ENCODE measurements around the gene CAMK4. TPM values are rescaled to one million over a fixed set of nuclear protein-coding genes. Genes with fewer than 3 reads are reported as not detected.

The CAMK4 gene
- total RNA-seq, 1 donor from 2014 or later: 3.8 TPM

GRCh38 chr5:111454198-111454622 is 230.0 kb downstream of the CAMK4 start:
- H3K4me2 ChIP-seq (ENCODE audit: low read length): peak overlapping the region; percentile 88
- H3K27ac Mint-ChIP-seq (ENCODE audit: unreplicated experiment): peak overlapping the region; percentile 48

DNA sequence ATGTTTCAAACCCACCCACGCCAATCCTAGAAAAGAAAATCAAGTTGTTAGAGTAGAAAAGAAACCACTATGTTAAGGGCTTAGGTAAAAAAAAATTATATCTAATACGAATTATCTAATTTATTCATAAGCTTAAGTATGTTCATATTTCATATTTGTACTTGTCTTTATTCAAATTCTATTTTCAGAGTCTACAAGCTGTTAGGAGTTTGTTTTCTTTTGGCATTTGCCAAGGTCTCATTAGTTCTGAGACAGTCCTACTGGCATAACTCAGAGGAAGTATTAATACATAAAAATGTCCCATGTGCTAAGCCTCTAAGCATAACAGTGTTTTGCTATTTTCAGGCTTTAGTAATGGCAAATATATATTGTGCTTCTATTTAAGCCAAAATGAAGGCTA is 230.6 kb downstream of the CAMK4 start:
- H3K9me3 ChIP-seq (ENCODE audit: insufficient read depth, low read depth, low read length): no peaks in the 10 kb centered on the region
- no peak overlapping the region for H3K27ac ChIP-seq (ENCODE audit: low read depth, low read length)
- Mint-ChIP-seq H3K36me3 (ENCODE audit: low read depth, unreplicated experiment) (no peaks in the 10 kb centered on the region), H3K27ac (ENCODE audit: unreplicated experiment) (no peak overlapping the region), H3K9me3 (ENCODE audit: unreplicated experiment) (no peaks in the 10 kb centered on the region), H3K27me3 (ENCODE audit: low read depth, unreplicated experiment) (no peaks in the 10 kb centered on the region), H3K4me1 (ENCODE audit: low read depth, unreplicated experiment) (peaks cover 13% of the 10 kb centered on the region), H3K4me3 (ENCODE audit: unreplicated experiment) (no peak overlapping the region)
- H3K36me3 ChIP-seq (ENCODE audit: insufficient read depth, low read length): no peaks in the 10 kb centered on the region
- H2AFZ ChIP-seq (ENCODE audit: low read depth, low read length): no peak overlapping the region
- no peak overlapping the region for H3K4me3 ChIP-seq (ENCODE audit: insufficient read depth, low read depth, low read length)
- no peak overlapping the region for H3K4me2 ChIP-seq (ENCODE audit: low read length)
- H3K79me2 ChIP-seq (ENCODE audit: insufficient read depth, low read length): no peaks in the 10 kb centered on the region
- peaks cover 21% of the 10 kb centered on the region for H3K4me1 ChIP-seq (ENCODE audit: insufficient read depth, low read length)
- no peak for FAIRE-seq
- no peaks in the 10 kb centered on the region for H4K20me1 ChIP-seq (ENCODE audit: insufficient read depth, low read length)
- DNase-seq (ENCODE audit: low read depth): no peak
- H3K9ac ChIP-seq (ENCODE audit: low read length): no peak overlapping the region
- TF ChIP-seq, protein P1, sequence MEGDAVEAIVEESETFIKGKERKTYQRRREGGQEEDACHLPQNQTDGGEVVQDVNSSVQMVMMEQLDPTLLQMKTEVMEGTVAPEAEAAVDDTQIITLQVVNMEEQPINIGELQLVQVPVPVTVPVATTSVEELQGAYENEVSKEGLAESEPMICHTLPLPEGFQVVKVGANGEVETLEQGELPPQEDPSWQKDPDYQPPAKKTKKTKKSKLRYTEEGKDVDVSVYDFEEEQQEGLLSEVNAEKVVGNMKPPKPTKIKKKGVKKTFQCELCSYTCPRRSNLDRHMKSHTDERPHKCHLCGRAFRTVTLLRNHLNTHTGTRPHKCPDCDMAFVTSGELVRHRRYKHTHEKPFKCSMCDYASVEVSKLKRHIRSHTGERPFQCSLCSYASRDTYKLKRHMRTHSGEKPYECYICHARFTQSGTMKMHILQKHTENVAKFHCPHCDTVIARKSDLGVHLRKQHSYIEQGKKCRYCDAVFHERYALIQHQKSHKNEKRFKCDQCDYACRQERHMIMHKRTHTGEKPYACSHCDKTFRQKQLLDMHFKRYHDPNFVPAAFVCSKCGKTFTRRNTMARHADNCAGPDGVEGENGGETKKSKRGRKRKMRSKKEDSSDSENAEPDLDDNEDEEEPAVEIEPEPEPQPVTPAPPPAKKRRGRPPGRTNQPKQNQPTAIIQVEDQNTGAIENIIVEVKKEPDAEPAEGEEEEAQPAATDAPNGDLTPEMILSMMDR (IDR thresholded peaks at IDR 0.05; ENCODE audit: insufficient read depth, low read depth, low read length): no peak
- TF ChIP-seq EZH2 (IDR thresholded peaks at IDR 0.05; ENCODE audit: insufficient read depth, low read length): no peak
- H3K27me3 ChIP-seq (ENCODE audit: insufficient read depth, low read length): no peaks in the 10 kb centered on the region

More at GRCh38 chr5:111454198-111454622, 230.0 kb downstream of the CAMK4 start:
- no peaks in the 10 kb centered on the region for H3K79me2 ChIP-seq (ENCODE audit: insufficient read depth, low read length)
- TF ChIP-seq EZH2 (IDR thresholded peaks at IDR 0.05; ENCODE audit: insufficient read depth, low read length): no peak
- TF ChIP-seq, protein P1 (IDR thresholded peaks at IDR 0.05; ENCODE audit: insufficient read depth, low read depth, low read length): no peak
- FAIRE-seq: peak; percentile 13
- H3K4me3 ChIP-seq (ENCODE audit: insufficient read depth, low read depth, low read length): no peak overlapping the region
- DNase-seq (ENCODE audit: low read depth): peak; percentile 68
- peak overlapping the region; percentile 96 for H3K27ac ChIP-seq (ENCODE audit: low read depth, low read length)
- Mint-ChIP-seq H3K36me3 (ENCODE audit: low read depth, unreplicated experiment) (no peaks in the 10 kb centered on the region), H3K27me3 (ENCODE audit: low read depth, unreplicated experiment) (no peaks in the 10 kb centered on the region), H3K4me1 (ENCODE audit: low read depth, unreplicated experiment) (peaks cover 13% of the 10 kb centered on the region), H3K4me3 (ENCODE audit: unreplicated experiment) (no peak overlapping the region), H3K9me3 (ENCODE audit: unreplicated experiment) (no peaks in the 10 kb centered on the region)
- no peaks in the 10 kb centered on the region for H4K20me1 ChIP-seq (ENCODE audit: insufficient read depth, low read length)
- H2AFZ ChIP-seq (ENCODE audit: low read depth, low read length): no peak overlapping the region
- peaks cover 21% of the 10 kb centered on the region for H3K4me1 ChIP-seq (ENCODE audit: insufficient read depth, low read length)
- no peaks in the 10 kb centered on the region for H3K27me3 ChIP-seq (ENCODE audit: insufficient read depth, low read length)
- H3K9me3 ChIP-seq (ENCODE audit: insufficient read depth, low read depth, low read length): no peaks in the 10 kb centered on the region
- peak overlapping the region; percentile 53 for H3K9ac ChIP-seq (ENCODE audit: low read length)
- no peaks in the 10 kb centered on the region for H3K36me3 ChIP-seq (ENCODE audit: insufficient read depth, low read length)

GRCh38 chr5:111461255-111461671 is 237.1 kb downstream of the CAMK4 start:
- Histone ChIP-seq H3K9ac (ENCODE audit: low read length) (no peak overlapping the region), H3K36me3 (ENCODE audit: insufficient read depth, low read length) (no peaks in the 10 kb centered on the region), H4K20me1 (ENCODE audit: insufficient read depth, low read length) (no peaks in the 10 kb centered on the region), H3K4me3 (ENCODE audit: insufficient read depth, low read depth, low read length) (no peak overlapping the region), H3K79me2 (ENCODE audit: insufficient read depth, low read length) (no peaks in the 10 kb centered on the region), H3K9me3 (ENCODE audit: insufficient read depth, low read depth, low read length) (no peaks in the 10 kb centered on the region), H3K27me3 (ENCODE audit: insufficient read depth, low read length) (no peaks in the 10 kb centered on the region), H2AFZ (ENCODE audit: low read depth, low read length) (no peak overlapping the region), H3K4me1 (ENCODE audit: insufficient read depth, low read length) (no peaks in the 10 kb centered on the region), H3K27ac (ENCODE audit: low read depth, low read length) (no peak overlapping the region), H3K4me2 (ENCODE audit: low read length) (no peak overlapping the region)
- no peak overlapping the region for H3K27ac Mint-ChIP-seq (ENCODE audit: unreplicated experiment)
- FAIRE-seq (peak; percentile 34), DNase-seq (ENCODE audit: low read depth) (no peak)
- H3K9me3 Mint-ChIP-seq (ENCODE audit: unreplicated experiment): no peaks in the 10 kb centered on the region
- H3K36me3 Mint-ChIP-seq (ENCODE audit: low read depth, unreplicated experiment): no peaks in the 10 kb centered on the region
- no peaks in the 10 kb centered on the region for H3K4me1 Mint-ChIP-seq (ENCODE audit: low read depth, unreplicated experiment)
- H3K4me3 Mint-ChIP-seq (ENCODE audit: unreplicated experiment): no peak overlapping the region
- TF ChIP-seq EZH2 (IDR thresholded peaks at IDR 0.05; ENCODE audit: insufficient read depth, low read length): no peak
- TF ChIP-seq, protein P1 (IDR thresholded peaks at IDR 0.05; ENCODE audit: insufficient read depth, low read depth, low read length): peak; percentile 77
- H3K27me3 Mint-ChIP-seq (ENCODE audit: low read depth, unreplicated experiment): no peaks in the 10 kb centered on the region
